Cerebellar nuclear complex (tissue), 1 donor: Measurements from ENCODE around the gene ACO1.

Source experiments
- DNase-seq, 2 experiments: peaks; one replicate each; lab custom pipeline; 2025; lab: John Stamatoyannopoulos, UW

The ACO1 gene

DNA sequence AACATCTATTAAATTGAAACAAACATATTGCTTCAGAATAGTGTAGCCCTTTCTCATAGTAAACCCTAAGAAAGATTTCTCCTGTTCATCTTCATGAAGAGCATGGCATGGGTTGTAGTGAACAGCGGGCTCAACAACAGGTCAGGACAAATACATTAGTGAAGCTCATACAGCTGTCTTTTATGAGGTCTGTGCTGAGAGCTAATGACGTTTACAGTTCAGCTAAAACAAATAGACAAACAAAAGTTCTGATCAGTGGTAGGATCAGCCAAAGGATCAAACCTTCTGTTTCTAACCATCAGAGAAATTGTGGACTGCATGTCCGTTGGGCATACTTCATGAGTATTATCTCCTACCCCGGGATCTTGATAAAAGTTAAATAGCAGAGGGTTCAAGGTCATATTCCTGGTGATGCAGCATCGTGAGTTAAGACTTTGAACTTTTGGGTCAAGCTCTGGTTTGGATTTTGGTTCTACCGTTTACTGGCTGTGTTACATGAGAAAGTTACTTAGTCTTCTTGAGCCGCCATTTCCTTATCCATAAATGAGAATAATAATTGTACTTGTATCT is 37.9 kb downstream of the ACO1 start:
- DNase-seq = no peak

DNA sequence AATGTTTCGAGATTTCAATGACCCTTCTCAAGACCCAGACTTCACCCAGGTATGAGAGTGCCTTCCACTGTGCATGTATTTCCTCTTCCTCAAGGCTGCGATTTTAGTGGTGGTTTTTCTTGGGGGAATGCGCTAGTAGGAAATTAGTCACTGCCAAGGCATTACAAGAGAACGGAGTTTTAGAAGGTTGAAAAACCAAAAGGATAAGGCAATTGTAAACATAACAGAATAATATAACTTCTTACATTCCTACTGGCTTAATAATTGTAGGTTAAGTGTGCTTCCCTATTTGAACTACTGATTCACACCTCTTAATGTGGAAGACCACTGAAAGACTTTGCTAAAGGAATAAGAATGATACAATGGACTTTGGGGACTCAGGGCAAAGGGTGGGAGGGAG is 38.9 kb downstream of the ACO1 start:
- DNase-seq = no peak

DNA sequence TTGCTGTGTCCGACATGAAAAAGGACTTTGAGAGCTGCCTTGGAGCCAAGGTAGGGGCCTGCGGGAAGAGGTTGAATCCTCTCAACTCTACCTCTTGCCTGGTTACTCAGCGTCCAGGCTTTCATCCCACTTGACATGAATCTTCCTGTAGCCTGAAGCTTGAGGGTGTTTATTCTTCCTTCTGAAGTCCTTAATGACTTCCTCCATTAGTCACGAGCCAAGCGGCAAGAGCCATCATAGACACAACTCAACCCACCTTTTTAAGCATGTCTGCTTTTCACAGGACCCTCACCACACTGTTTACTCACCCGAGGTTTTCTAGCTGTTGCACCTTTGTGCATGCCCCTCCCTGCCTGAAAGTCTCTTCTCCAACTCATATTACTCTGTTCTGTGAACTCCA is 40.2 kb downstream of the ACO1 start:
- no peak for DNase-seq

DNA sequence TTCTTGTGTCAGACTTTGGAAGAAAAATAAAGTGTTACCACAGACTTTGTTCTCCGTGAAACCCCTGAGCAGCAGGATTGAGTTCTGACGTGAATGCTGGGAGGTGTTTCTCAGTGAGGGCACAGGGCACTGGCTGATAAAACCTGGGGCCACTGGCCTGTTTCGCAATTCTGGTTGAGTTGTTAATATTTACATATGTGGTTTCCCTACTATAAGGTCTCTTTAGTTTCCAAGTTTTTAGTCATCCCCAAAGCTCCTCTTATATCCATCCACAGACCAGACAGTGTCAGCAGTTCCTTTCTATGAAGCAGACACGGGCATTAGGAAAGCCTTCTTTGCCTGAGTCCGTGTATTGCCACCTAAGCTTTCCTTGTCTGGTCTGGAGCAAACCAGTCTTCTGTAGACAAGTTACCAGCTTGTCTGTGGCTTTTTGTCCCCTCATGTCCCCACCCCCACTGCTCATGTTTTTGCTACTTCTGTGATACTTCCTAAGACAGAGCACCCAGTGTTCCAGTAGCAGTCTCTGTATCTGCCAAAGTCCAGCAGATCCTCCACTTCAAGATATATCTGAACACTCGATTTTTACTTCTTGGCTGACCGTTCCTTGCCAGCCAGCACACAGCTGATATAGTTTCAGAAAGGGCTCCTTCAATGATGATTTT is 42.0 kb downstream of the ACO1 start:
- DNase-seq = no peak

DNA sequence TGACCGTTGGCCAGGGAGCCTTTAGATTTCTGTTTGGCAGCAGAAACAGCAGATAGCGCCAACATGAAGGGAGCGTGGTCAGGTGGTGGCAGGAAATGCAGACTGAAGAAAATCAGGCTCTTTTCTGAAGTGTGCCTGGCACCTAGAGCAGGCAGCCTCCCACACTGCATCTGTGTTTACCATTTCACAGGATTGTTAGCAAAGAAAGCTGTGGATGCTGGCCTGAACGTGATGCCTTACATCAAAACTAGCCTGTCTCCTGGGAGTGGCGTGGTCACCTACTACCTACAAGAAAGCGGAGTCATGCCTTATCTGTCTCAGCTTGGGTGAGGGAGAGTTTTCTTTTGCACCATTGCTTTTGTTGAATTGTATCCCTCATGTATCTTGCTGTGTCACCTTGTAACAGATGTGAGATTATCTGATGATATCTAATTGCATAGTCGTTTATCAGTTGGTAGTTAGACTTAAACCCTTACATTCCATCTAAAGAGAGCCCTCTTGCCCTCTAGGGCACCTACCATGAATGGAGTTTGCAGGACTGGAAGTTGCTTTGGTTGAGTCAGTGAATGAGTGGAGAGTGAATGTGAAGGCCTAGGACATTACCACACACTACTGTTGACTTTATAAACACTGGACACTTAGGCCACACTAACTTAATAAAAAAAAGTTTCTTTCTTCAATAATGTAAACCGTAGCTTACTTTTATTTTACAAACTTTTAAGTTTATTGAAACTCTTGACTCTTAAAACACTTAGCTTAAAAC is 42.8 kb downstream of the ACO1 start:
- DNase-seq = peak in 1 of 2 experiments; percentile 19

DNA sequence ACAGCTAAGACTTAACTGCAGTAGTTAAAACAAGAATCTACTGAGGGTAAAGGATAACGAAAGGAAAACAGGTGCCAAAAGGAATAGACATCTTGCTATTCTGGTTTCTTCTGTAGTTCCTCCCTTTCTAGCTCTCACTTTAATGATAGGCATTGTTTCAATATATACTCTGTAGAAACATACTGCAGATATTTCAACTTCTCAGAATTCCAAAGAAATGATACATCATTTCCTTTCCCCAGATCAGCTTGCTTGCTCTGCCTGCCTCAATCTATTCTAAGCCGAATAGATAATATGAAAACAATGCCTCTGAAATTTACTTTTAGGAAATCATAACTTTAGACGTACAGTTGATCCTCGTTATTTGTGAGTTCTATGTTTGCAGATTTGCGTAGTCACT is 46.3 kb downstream of the ACO1 start:
- no peak for DNase-seq

DNA sequence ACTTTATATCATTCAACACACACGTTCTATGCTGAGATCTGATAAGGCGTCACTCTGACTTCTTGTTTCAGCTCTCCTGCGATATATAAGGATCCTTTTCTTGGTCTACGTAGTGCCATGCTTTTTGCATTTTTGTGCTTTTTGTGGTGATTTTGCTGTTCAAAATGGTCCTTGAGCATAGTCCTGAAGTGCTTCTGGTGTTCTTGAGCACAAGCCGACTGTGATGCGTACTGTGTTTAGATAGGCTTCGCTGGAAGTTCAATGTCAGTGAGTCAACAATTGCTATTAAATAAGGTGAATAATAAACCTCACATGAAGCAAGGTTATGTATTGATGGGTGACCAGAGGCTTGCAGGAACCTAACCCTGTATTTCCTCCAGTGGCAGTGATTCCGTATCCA is 46.8 kb downstream of the ACO1 start:
- no peak for DNase-seq

DNA sequence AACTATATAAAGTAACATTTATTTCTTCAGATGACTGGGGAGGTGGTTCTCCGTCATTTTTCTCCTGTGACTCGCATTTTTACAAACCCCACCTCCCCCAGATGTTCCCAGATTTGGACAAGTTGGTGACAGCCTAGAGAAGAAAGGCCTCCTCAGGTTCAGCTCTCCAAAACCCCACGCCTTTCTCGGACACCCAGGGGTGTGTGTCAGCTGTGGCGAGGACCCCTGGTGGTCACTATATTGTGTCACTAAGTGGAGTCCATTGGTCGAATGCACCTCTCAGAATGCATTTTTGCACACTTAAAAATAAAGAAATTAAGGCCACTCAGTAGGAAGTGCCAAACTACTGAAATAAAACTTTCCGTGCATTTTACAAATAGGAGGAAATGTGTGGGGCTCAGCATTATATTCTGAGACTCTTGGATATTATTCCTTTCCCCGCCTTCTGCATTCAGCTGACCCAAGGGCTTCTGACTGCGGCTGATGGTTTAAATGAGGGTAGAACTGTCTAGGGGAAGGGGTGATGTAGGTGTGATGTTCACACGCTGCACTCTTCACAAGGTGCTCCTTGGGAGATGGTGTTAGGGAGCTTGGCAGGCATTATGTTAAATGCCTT is 47.6 kb downstream of the ACO1 start:
- DNase-seq = no peak

DNA sequence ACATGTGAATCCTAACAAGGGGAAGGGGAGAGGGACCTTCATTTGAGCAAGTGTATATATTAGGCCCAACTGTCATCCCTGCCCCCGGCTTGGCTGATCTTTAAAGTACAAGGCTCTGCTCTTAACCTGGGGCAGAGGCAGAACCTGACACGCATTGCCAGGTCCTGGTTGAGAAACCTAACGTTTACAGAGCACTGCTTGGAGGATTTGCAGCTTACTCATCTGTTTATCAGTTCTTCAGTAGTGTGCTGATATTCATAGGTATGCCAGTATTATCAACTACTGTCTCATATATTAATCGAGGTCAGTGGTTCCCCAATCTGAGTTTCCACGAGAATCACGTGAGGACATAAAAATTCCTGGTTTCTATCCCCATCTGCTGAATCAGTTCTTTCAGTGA is 50.4 kb downstream of the ACO1 start:
- DNase-seq = no peak

DNA sequence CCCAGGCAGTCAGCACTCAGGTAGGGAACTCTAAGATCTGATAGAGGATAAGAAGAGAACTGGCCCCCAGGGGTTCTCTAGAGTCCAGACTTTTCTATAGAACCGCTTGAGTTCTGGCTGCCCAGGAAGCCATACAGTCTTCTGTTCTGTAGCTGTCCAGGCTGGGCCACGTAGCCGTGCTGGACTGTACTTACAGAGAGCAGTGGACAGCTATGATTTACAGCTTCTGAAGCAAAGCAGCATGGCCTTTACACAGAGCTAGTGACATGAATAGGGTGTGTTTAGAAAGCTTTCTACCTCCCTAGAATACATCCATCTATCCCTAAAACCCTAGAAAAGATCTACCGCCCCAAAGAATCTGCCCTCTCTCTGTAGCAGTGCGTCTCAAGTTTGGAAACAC is 57.2 kb downstream of the ACO1 start:
- no peak for DNase-seq

DNA sequence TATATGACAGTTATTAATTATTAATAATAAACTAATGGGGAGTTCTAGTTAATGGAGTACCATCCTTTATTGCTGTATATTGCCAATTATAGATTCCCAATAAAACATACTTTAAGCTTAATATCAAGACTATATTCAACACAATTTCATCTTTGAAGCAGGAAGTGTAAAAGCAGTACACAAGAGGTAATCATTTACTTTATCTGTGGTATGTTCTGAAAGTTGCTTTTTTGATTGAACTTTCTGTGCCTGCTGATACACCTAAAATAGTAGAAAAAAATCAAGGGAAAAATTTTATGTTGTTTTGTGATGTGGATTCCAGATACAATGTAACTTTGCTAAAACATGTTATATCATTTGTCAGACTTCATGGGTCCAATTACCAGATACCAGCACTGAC is 58.0 kb downstream of the ACO1 start:
- no peak for DNase-seq

DNA sequence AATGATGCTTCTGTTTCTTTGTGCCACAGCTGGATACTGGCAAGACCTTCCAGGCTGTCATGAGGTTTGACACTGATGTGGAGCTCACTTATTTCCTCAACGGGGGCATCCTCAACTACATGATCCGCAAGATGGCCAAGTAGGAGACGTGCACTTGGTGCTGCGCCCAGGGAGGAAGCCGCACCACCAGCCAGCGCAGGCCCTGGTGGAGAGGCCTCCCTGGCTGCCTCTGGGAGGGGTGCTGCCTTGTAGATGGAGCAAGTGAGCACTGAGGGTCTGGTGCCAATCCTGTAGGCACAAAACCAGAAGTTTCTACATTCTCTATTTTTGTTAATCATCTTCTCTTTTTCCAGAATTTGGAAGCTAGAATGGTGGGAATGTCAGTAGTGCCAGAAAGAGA is 65.5 kb downstream of the ACO1 start:
- no peak for DNase-seq

DNA sequence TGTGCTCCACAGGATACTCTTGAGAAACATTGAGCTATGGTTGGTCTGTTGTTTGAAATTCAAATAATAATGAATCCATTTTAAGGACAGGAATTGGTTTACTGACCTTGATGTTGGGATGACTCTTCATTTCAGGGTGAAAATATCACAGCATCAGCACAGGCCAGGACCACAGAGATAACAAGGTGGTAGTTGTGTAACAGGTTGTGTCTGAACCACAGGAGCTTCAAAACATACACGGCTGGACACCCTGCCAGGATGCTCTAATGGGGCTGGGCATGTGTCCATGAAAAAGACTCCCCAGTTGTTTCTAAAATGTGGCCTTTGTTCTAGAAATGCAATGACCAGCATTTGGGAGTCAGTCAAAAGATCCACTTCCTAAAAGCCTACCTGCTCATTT is 69.8 kb downstream of the ACO1 start:
- no peak for DNase-seq

DNA sequence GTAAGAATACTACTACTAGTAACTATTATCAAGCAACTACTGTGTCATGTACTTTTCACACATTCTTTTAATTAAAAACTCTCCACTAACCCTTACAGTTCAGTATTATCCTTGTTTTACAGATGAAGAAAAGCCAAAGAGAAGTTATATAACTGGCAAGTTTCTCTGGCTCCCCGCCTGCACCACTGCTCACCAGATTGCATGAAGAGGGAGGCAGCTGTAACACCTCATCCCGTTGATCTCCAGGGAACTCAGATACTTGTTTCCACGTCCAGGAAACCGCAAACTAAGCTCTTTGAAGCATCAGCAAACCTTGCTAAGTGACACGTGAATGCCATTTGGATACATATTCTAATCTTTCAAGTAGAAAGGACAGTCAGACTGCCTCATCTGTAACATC is 71.3 kb downstream of the ACO1 start:
- no peak for DNase-seq

DNA sequence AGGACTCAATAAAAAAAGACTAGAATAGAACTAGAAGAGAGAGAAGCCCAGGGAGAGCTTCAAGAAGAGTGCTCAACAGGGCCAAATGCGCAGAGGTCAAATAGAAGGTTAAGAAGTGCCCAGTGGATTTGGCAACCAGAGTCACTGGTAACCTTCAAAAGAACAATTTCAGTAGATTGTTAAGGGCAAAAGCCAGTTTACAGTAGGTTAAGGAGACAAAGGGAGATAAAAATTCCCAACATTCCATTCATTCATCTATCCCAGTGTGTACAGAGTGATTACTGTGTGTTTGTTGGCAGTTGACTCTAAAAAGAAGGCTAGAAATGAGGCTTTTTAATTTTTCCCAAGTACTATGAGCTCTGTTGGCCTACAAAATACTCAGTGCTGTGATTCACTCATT is 72.1 kb downstream of the ACO1 start:
- no peak for DNase-seq

DNA sequence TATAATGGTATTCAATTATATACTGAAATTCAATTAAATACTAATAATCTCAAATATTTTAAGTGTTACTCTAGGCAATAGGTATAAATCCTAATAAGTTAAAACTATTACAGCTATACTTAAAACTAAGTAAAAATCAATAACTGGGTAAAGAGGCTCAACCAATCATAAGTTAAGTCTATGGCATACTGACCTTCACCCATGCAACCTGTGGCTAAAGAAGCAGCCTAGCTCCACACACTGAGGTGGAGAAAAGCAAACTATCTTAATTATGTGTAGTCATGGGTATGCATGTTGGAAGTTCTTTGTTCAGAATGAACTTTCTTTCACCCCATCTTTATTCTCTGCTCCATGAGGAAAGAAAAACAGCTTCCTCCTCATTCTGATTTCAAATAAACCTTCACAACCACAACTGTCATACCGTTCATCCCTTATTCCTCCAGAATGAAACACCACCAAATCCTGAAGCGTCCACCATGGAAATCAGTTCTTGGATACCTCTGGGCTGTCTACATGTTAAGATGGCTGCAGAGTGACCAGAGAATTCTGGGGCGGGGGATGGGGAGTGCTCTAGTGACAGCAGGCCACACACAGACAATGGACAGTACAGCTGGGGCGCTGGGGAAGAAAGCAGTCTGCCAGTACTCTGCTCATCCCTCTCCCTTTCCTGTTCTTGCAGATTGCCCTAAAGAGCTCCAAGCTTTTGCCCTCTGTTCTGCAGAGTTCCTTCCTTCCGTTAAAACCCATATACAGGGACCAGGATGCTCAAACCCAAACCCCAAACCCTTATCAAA is 79.3 kb downstream of the ACO1 start:
- no peak for DNase-seq

DNA sequence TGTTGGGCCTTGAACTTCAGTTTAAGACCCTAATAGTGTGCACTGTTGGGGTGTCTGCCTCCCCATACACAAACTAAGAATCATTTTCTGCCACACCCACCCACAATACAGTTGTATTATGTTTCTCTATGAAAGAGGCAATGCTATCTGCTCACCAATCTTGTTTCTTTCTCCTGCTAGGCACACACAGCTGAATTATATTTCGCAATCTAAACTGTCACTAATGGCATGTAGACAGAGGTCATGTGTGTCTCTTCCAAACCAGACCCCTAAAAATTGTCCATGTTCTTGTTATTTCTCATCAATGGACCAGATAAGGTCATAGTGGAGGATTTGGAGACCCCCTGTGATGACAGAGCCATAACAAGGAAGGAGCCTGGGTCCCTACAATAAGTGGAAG is 84.3 kb downstream of the ACO1 start:
- no peak for DNase-seq

DNA sequence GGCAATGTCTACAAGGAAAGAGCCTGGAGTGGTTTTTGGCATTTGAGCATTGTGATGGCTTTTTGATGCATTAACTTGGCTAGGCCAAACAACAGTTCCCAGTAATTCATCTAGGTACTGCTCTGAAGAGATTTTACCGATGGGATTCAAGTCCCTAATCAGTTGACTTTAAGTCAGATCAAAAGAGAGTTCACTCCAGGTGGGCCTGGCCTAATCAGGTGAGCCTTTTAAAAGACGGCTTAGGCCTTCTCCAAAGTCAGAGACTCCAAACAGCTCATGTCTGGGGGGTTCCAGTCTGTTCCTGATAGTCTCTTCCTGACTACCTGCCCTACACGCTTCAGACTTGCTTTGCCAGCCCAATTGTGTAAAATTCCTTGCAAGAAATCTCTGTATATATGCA is 87.9 kb downstream of the ACO1 start:
- DNase-seq = no peak

DNA sequence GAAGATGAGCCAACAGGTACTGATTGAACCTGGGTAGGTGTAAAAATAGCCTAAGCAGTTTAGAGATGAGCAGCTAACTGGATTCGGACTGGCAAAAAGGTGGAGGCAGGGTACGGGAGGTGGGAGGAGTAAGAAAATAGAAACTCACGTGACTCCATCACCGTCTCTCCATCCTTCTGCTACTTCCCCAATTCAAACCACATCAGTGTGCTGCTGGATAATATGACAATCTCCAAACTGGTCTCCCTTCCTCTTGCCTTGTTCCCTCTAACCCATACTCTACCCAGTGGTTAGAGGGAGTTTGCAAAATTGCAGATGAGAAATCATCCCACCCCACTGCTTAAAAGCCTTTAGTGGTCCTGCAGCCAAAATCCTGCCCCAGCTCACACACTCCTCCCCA is 98.9 kb downstream of the ACO1 start:
- no peak for DNase-seq

DNA sequence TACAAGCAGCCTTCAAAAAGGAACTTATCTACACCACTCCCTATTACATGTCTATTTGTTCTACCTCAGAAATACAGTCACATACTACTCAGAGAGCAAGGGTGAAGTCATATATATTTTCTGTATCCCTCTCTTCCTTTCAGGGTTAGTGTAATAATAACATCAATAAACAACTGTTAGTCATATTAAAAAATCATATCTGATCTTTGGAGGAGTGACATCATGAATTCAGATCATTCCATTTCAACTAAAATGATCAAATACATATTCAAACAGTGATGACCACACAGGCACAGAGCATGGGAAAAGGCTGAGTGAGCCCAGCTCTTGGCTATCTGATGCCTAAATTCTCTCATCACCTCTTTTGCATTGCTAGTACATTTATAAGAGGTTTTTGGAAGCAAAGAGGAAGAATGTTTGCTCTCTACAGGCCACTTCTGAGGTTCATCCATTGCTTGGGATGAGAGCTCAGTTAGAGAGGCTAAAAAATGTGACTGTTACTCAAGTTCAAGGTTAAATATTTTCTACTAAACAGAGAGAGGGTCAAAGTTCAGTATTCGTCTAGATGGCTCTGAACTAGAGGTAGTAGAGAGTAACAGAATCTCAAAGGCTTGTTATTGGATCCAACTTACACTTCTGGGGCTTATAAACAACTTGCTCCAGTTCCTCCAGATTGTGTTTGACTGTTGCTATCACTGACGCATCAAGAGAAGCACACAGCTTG is 102.6 kb downstream of the ACO1 start:
- DNase-seq = no peak

DNA sequence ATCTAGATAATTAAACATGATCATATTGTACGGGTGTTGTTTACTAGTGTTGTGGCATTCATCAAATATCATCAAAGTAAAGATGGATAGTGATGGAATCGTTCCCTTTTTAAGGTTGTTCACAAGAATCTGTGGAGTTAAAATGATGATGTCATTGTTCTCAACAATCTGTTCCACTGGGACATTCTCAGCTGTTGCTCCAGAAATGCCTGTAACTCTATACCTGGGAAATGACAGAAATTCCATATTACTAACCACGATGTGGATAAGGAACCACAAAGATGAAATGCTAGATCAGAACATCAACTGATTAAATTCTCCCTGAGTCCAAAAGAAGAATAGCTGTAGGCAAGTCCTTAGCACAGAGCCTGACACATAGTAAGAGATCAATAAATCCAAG is 103.5 kb downstream of the ACO1 start:
- no peak for DNase-seq

DNA sequence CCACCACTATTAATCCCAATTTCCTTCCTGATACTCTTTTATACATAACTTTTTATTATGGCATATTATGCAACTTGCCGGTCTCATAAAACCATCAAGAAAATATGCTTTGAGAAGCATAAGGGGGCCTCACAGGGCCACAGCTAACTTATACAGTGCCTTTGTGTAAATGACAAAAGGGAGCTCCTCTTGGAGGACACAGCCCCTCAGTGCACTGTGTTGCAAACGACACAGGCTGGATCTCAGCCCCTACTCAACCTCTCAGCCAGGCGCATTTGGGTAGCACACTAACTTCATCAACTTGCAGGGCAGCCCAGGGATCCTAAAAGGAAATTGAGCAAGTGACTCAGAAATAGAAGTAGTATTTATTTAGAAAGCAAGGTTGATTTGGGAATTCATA is 106.2 kb downstream of the ACO1 start:
- DNase-seq = no peak
